NCI-H1694 treated with DMSO at 0.1 percent for 48 hours (cell line): ENCODE results near the gene CALD1.

Experiments
- DNase-seq: peaks from one replicate; lab custom pipeline; 2025; lab: John Stamatoyannopoulos, UW

CALD1 gene

GRCh38 chr7:134761266-134761665 is 18.2 kb upstream of the CALD1 start:
- DNase-seq, result no peak

- no peak for DNase-seq
Observed at GRCh38 chr7:134763960-134764359, 15.5 kb upstream of the CALD1 start.

GRCh38 chr7:134764365-134764764 is 15.1 kb upstream of the CALD1 start:
- no peak for DNase-seq

- no peak for DNase-seq
Observed at GRCh38 chr7:134766779-134767519, 12.5 kb upstream of the CALD1 start.

- no peak for DNase-seq
Observed at GRCh38 chr7:134767520-134768168, 11.8 kb upstream of the CALD1 start.

GRCh38 chr7:134768243-134768642 is 11.2 kb upstream of the CALD1 start:
- no peak for DNase-seq

GRCh38 chr7:134770676-134771075 is 8.8 kb upstream of the CALD1 start:
- no peak for DNase-seq

- no peak for DNase-seq
Observed at GRCh38 chr7:134771111-134771510, 8.3 kb upstream of the CALD1 start.

GRCh38 chr7:134771889-134772288 is 7.5 kb upstream of the CALD1 start:
- DNase-seq, result no peak

- DNase-seq, result no peak
Observed at GRCh38 chr7:134772401-134772800, 7.0 kb upstream of the CALD1 start.

GRCh38 chr7:134773164-134773563 is 6.3 kb upstream of the CALD1 start:
- DNase-seq, result no peak

- DNase-seq, result no peak
Observed at GRCh38 chr7:134774119-134774518, 5.3 kb upstream of the CALD1 start.

GRCh38 chr7:134777470-134777869 is 2.0 kb upstream of the CALD1 start:
- DNase-seq, result no peak

- DNase-seq, result no peak
Observed at GRCh38 chr7:134777908-134778580, 1.4 kb upstream of the CALD1 start.

GRCh38 chr7:134779741-134780065 is 269 bp downstream of the CALD1 start:
- DNase-seq, result no peak

- DNase-seq, result no peak
Observed at GRCh38 chr7:134780166-134780828, 863 bp downstream of the CALD1 start.

GRCh38 chr7:134781171-134781570 is 1.7 kb downstream of the CALD1 start:
- DNase-seq, result no peak

- DNase-seq, result no peak
Observed at GRCh38 chr7:134782121-134782623, 2.7 kb downstream of the CALD1 start.

GRCh38 chr7:134783294-134784069 is 4.0 kb downstream of the CALD1 start:
- DNase-seq, result no peak

GRCh38 chr7:134784251-134785049 is 5.0 kb downstream of the CALD1 start:
- DNase-seq, result no peak

GRCh38 chr7:134785842-134786241 is 6.4 kb downstream of the CALD1 start:
- no peak for DNase-seq
